Fibroblast of lung (primary cell): ENCODE data around the gene PRKCH. TPM values are rescaled to one million over a fixed set of nuclear protein-coding genes. Genes with fewer than 3 reads are reported as not detected.

Experiments used
- DNase-seq, 2 donors: peaks; one replicate each; pipeline versions ENCODE4 v3.0.0 to v3.0.0-alpha.2; 2010; ENCODE audit warnings: low read depth in 2 of 2
- H2AFZ ChIP-seq: 2 replicates; pipeline ENCODE4 v1.5.1; 2012; ENCODE audit warnings: low read length, control low read depth, inconsistent platforms
- H3K27ac ChIP-seq: 2 replicates; pipeline ENCODE4 v1.5.1; 2011; ENCODE audit warnings: low read length, control low read depth; ENCODE audit not compliant: insufficient read depth
- H3K27me3 ChIP-seq: 2 replicates; pipeline ENCODE4 v1.5.1; 2011; ENCODE audit warnings: mild to moderate bottlenecking, low read length; ENCODE audit not compliant: control insufficient read depth, insufficient read depth
- H3K36me3 ChIP-seq: 2 replicates; pipeline ENCODE4 v1.5.1; 2011; ENCODE audit warnings: low read length; ENCODE audit not compliant: control insufficient read depth, insufficient read depth
- H3K4me1 ChIP-seq: 2 replicates; pipeline ENCODE4 v1.5.1; 2011; ENCODE audit warnings: low read length; ENCODE audit not compliant: control insufficient read depth, insufficient read depth; ENCODE audit errors: extremely low read depth
- H3K4me2 ChIP-seq: 2 replicates; pipeline ENCODE4 v1.5.1; 2011; ENCODE audit warnings: low read length, control low read depth; ENCODE audit not compliant: insufficient read depth; ENCODE audit errors: extremely low read depth
- H3K4me3 ChIP-seq, 4 experiments: fragments of 200-600 bp in 1 of 4; sonication (generic) in 1 of 4; replicated peaks in 1 of 4; 2 replicates each; pipeline ENCODE4 v1.5.1; 2011 to 2016; ENCODE audit warnings: low read length in 4 of 4, low read depth in 3 of 4, mild to moderate bottlenecking in 3 of 4, control low read depth in 2 of 4, inconsistent platforms in 1 of 4, mixed read lengths in 1 of 4; ENCODE audit not compliant: insufficient read depth in 1 of 4; ENCODE audit errors: control extremely low read depth in 1 of 4
- H3K79me2 ChIP-seq: 2 replicates; pipeline ENCODE4 v1.5.1; 2012; ENCODE audit warnings: mild to moderate bottlenecking, low read length, inconsistent platforms; ENCODE audit not compliant: control insufficient read depth, insufficient read depth
- H3K9ac ChIP-seq: 2 replicates; pipeline ENCODE4 v1.5.1; 2011; ENCODE audit warnings: mild to moderate bottlenecking, low read length, control low read depth; ENCODE audit not compliant: insufficient read depth
- H3K9me3 ChIP-seq: 2 replicates; pipeline ENCODE4 v1.5.1; 2012; ENCODE audit warnings: low read depth, low read length; ENCODE audit not compliant: control insufficient read depth, insufficient read depth
- H4K20me1 ChIP-seq: 2 replicates; pipeline ENCODE4 v1.5.1; 2011; ENCODE audit warnings: low read length; ENCODE audit not compliant: control insufficient read depth, insufficient read depth; ENCODE audit errors: extremely low read depth
- CTCF ChIP-seq, 2 donors: IDR thresholded peaks in 1 of 2; conservative IDR thresholded peaks in 1 of 2; 1 replicate in 1 of 2; 2 replicates in 1 of 2; pipeline ENCODE4 v1.5.1; 2011 to 2012; ENCODE audit warnings: low read length in 2 of 2, control low read depth in 1 of 2, inconsistent platforms in 1 of 2, low read depth in 1 of 2, mild to moderate bottlenecking in 1 of 2
- EZH2 ChIP-seq: IDR thresholded peaks from 2 replicates; pipeline ENCODE4 v1.5.1; 2012; ENCODE audit warnings: low read length, control low read depth, mild to moderate bottlenecking; ENCODE audit errors: missing control alignments
- polyA plus RNA-seq, 2 donors: library from polyadenylated mRNA; depleted of rRNA in 1 of 2; stranded (reverse) in 1 of 2; unstranded in 1 of 2; fragments of >200 nt; gene quantifications; 2 replicates each; pipeline ENCODE4 v1.2.1, GENCODE V29; 2011 to 2012; ENCODE audit warnings: missing spikeins in 1 of 2
- total RNA-seq: library from RNA; depleted of rRNA; stranded (reverse); fragments of >200 nt; gene quantifications from 2 replicates; pipeline ENCODE4 v1.2.1, GENCODE V29; 2014

PRKCH gene
- total and polyA plus RNA-seq, 2 donors (not counting 1 experiment from before 2014, with no cell fraction given), result 2.9 to 5.4 TPM

- H3K36me3 ChIP-seq, result no peaks in the 10 kb centered on the region
- no peaks in the 10 kb centered on the region for H3K79me2 ChIP-seq
- no peak overlapping the region for H3K4me2 ChIP-seq
- H2AFZ ChIP-seq, result no peak overlapping the region
- no peak overlapping the region for H3K4me3 ChIP-seq
- H3K27ac ChIP-seq, result no peak overlapping the region
- H3K27me3 ChIP-seq, result no peaks in the 10 kb centered on the region
- TF ChIP-seq EZH2, result no peak
- TF ChIP-seq CTCF (conservative IDR thresholded peaks at IDR 0.05 in 1 of 2, IDR thresholded peaks at IDR 0.05 in 1 of 2; ENCODE audit: low read depth in 1 of 2, low read length in 2 of 2), result no peak
- no peaks in the 10 kb centered on the region for H3K4me1 ChIP-seq
- H3K9me3 ChIP-seq, result no peaks in the 10 kb centered on the region
- H3K9ac ChIP-seq, result no peak overlapping the region
- no peaks in the 10 kb centered on the region for H4K20me1 ChIP-seq
- DNase-seq, result no peak
These were observed 73.2 kb downstream of the PRKCH start for GRCh38 chr14:61394542-61394941.

- H3K79me2 ChIP-seq, result no peaks in the 10 kb centered on the region
- H3K9ac ChIP-seq, result no peak overlapping the region
- TF ChIP-seq EZH2 (no peak), CTCF (conservative IDR thresholded peaks at IDR 0.05 in 1 of 2, IDR thresholded peaks at IDR 0.05 in 1 of 2; ENCODE audit: low read depth in 1 of 2, low read length in 2 of 2) (no peak)
- H3K4me2 ChIP-seq, result no peak overlapping the region
- H2AFZ ChIP-seq, result no peak overlapping the region
- no peak overlapping the region for H3K4me3 ChIP-seq
- no peak overlapping the region for H3K27ac ChIP-seq
- H3K27me3 ChIP-seq, result peaks cover 2% of the 10 kb centered on the region
- DNase-seq, result no peak
- no peaks in the 10 kb centered on the region for H3K36me3 ChIP-seq
- no peaks in the 10 kb centered on the region for H3K4me1 ChIP-seq
- no peaks in the 10 kb centered on the region for H4K20me1 ChIP-seq
- H3K9me3 ChIP-seq, result no peaks in the 10 kb centered on the region
These were observed 73.8 kb downstream of the PRKCH start for GRCh38 chr14:61395115-61395725.

- Histone ChIP-seq H3K9ac (no peak overlapping the region), H3K4me3 (no peak overlapping the region), H3K79me2 (no peaks in the 10 kb centered on the region), H4K20me1 (no peaks in the 10 kb centered on the region), H3K4me1 (no peaks in the 10 kb centered on the region), H3K27me3 (peaks cover 2% of the 10 kb centered on the region), H3K27ac (no peak overlapping the region), H2AFZ (no peak overlapping the region), H3K9me3 (no peaks in the 10 kb centered on the region), H3K4me2 (no peak overlapping the region), H3K36me3 (no peaks in the 10 kb centered on the region)
- TF ChIP-seq EZH2 (no peak), CTCF (conservative IDR thresholded peaks at IDR 0.05 in 1 of 2, IDR thresholded peaks at IDR 0.05 in 1 of 2; ENCODE audit: low read depth in 1 of 2, low read length in 2 of 2) (no peak)
- DNase-seq, result no peak
These were observed 74.9 kb downstream of the PRKCH start for GRCh38 chr14:61396279-61396678.
